ENCODE data around the gene CAPN7.

The CAPN7 gene

GRCh38 chr3:15276028-15276724, 70.1 kb downstream of the CAPN7 start:
- Histone ChIP-seq H3K36me3 (ENCODE audit: control insufficient read depth in 2 of 2, insufficient read depth in 2 of 2, low read length in 2 of 2) (no peaks in the 10 kb centered on the region), H3K4me3 (ENCODE audit: low read length in 2 of 2) (no peak overlapping the region), H3K27me3 (ENCODE audit: control insufficient read depth in 1 of 2, insufficient read depth in 2 of 2, low read length in 2 of 2) (no peaks in the 10 kb centered on the region), H3K27ac (ENCODE audit: low read length) (no peak overlapping the region), H3K9me3 (ENCODE audit: control insufficient read depth in 2 of 2, low read length in 2 of 2) (no peaks in the 10 kb centered on the region), H3K4me1 (ENCODE audit: control insufficient read depth, insufficient read depth, low read length) (no peaks in the 10 kb centered on the region), H3K9ac (ENCODE audit: low read length in 2 of 2) (no peak overlapping the region)

DNA sequence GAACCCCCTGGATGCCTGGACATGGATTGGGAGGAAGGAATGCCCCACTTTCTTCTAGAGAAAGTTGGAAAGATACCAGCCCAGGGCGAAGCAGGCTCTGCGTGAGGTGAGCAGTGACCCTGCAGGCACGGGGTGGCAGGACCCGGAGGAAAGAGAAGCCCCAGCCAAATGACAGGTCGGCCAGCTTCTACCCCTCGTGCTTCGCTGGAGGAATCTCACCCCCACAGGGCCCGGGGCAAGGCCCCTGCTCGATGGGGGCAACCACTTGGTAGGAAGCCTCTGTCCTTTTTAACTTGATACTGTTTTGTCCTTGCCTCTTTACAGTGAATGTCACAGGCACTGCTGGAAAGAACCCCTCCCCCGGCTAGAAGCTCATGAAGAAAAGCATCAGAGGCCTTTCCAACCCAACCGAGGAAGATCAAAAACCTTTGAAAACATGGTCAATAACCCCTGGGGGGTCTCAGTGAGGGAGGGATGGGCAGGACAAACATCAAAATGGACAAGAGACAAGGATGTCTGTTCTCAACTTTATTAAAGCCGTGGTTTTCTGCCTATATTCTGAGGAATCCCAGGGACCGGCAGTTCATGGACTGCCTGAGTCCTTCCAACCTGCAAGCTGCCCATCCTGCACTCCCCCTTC, 71.9 kb downstream of the CAPN7 start:
- no peaks in the 10 kb centered on the region for H3K36me3 ChIP-seq (ENCODE audit: control insufficient read depth in 2 of 2, insufficient read depth in 2 of 2, low read length in 2 of 2)
- H3K27ac ChIP-seq (ENCODE audit: low read length), result no peak overlapping the region
- H3K9ac ChIP-seq (ENCODE audit: low read length in 2 of 2), result no peak overlapping the region
- no peaks in the 10 kb centered on the region for H3K9me3 ChIP-seq (ENCODE audit: control insufficient read depth in 2 of 2, low read length in 2 of 2)
- no peaks in the 10 kb centered on the region for H3K27me3 ChIP-seq (ENCODE audit: control insufficient read depth in 1 of 2, insufficient read depth in 2 of 2, low read length in 2 of 2)
- H3K4me1 ChIP-seq (ENCODE audit: control insufficient read depth, insufficient read depth, low read length), result no peaks in the 10 kb centered on the region
- no peak overlapping the region for H3K4me3 ChIP-seq (ENCODE audit: low read length in 2 of 2)

GRCh38 chr3:15279205-15279604, 73.2 kb downstream of the CAPN7 start:
- no peaks in the 10 kb centered on the region for H3K27me3 ChIP-seq (ENCODE audit: control insufficient read depth in 1 of 2, insufficient read depth in 2 of 2, low read length in 2 of 2)
- no peaks in the 10 kb centered on the region for H3K36me3 ChIP-seq (ENCODE audit: control insufficient read depth in 2 of 2, insufficient read depth in 2 of 2, low read length in 2 of 2)
- no peak overlapping the region for H3K27ac ChIP-seq (ENCODE audit: low read length)
- no peak overlapping the region for H3K4me3 ChIP-seq (ENCODE audit: low read length in 2 of 2)
- H3K4me1 ChIP-seq (ENCODE audit: control insufficient read depth, insufficient read depth, low read length), result no peaks in the 10 kb centered on the region
- no peaks in the 10 kb centered on the region for H3K9me3 ChIP-seq (ENCODE audit: control insufficient read depth in 2 of 2, low read length in 2 of 2)
- H3K9ac ChIP-seq (ENCODE audit: low read length in 2 of 2), result no peak overlapping the region

DNA sequence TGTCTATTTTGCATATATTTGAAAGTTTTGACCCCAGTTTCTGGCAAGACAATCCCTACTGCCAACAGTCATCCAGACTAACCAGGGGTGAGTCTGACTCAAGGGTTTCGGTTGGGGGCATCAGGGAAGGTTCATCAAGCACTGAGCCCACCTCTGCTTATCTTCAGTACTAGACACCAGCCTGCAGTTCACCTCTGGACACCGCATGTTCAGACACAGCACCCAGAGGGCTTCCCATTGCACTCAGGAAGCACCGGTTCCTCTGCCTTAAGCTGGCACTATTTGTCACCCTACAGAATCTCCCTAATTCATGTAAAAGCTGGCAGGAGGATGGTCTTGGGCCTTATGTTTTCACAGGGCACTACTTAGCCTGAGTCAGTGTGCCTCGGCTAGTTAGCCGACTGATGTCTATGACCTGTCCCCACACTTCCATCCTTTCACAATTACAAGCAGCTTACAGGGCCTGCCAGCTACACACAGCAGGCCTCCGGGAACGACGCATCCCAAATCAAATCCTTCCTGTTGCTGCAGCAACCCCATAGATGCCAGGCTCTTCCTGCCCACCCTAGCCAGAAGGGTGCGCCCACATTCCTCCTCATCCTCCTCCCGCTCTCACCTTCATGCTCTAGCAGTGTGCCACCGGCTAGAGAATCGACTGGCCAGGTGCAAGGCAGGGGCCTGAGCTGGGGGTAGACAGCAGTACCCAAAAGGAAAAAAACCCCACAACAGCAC, 73.8 kb downstream of the CAPN7 start:
- Histone ChIP-seq H3K4me1 (ENCODE audit: control insufficient read depth, insufficient read depth, low read length) (no peaks in the 10 kb centered on the region), H3K27me3 (ENCODE audit: control insufficient read depth in 1 of 2, insufficient read depth in 2 of 2, low read length in 2 of 2) (no peaks in the 10 kb centered on the region)

GRCh38 chr3:15280853-15281532, 74.9 kb downstream of the CAPN7 start:
- H3K9ac ChIP-seq (ENCODE audit: low read length in 2 of 2), result no peak overlapping the region
- H3K27ac ChIP-seq (ENCODE audit: low read length), result no peak overlapping the region
- no peaks in the 10 kb centered on the region for H3K9me3 ChIP-seq (ENCODE audit: control insufficient read depth in 2 of 2, low read length in 2 of 2)
- no peak overlapping the region for H3K4me3 ChIP-seq (ENCODE audit: low read length in 2 of 2)
- no peaks in the 10 kb centered on the region for H3K4me1 ChIP-seq (ENCODE audit: control insufficient read depth, insufficient read depth, low read length)
- no peaks in the 10 kb centered on the region for H3K36me3 ChIP-seq (ENCODE audit: control insufficient read depth in 2 of 2, insufficient read depth in 2 of 2, low read length in 2 of 2)
- no peaks in the 10 kb centered on the region for H3K27me3 ChIP-seq (ENCODE audit: control insufficient read depth in 1 of 2, insufficient read depth in 2 of 2, low read length in 2 of 2)

More for the DNA sequence above, 73.8 kb downstream of the CAPN7 start:
- H3K4me3 ChIP-seq (ENCODE audit: low read length in 2 of 2), result no peak overlapping the region
- H3K36me3 ChIP-seq (ENCODE audit: control insufficient read depth in 2 of 2, insufficient read depth in 2 of 2, low read length in 2 of 2), result no peaks in the 10 kb centered on the region
- H3K9me3 ChIP-seq (ENCODE audit: control insufficient read depth in 2 of 2, low read length in 2 of 2), result no peaks in the 10 kb centered on the region
- no peak overlapping the region for H3K9ac ChIP-seq (ENCODE audit: low read length in 2 of 2)
- no peak overlapping the region for H3K27ac ChIP-seq (ENCODE audit: low read length)

DNA sequence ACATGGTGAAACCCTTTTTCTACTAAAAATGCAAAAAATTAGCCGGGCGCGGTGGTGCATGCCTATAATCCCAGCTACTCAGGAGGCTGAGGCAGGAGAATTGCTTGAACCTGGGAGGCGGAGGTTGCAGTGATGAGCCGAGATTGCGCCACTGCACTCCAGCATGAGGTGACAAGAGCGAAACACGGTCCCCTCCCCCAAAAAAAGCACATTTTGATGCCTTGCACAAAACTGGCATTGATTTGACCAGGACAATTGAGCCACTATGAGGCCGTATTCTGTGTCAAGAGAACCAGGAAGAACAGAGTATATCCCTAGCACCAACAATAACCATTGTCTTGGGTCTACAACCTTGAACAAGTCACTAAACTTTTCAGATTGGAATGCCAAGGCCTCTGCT, 75.8 kb downstream of the CAPN7 start:
- H3K36me3 ChIP-seq (ENCODE audit: control insufficient read depth in 2 of 2, insufficient read depth in 2 of 2, low read length in 2 of 2), result no peaks in the 10 kb centered on the region
- H3K27me3 ChIP-seq (ENCODE audit: control insufficient read depth in 1 of 2, insufficient read depth in 2 of 2, low read length in 2 of 2), result no peaks in the 10 kb centered on the region
- no peak overlapping the region for H3K27ac ChIP-seq (ENCODE audit: low read length)
- H3K9ac ChIP-seq (ENCODE audit: low read length in 2 of 2), result no peak overlapping the region
- H3K4me3 ChIP-seq (ENCODE audit: low read length in 2 of 2), result no peak overlapping the region
- no peaks in the 10 kb centered on the region for H3K4me1 ChIP-seq (ENCODE audit: control insufficient read depth, insufficient read depth, low read length)
- no peaks in the 10 kb centered on the region for H3K9me3 ChIP-seq (ENCODE audit: control insufficient read depth in 2 of 2, low read length in 2 of 2)

DNA sequence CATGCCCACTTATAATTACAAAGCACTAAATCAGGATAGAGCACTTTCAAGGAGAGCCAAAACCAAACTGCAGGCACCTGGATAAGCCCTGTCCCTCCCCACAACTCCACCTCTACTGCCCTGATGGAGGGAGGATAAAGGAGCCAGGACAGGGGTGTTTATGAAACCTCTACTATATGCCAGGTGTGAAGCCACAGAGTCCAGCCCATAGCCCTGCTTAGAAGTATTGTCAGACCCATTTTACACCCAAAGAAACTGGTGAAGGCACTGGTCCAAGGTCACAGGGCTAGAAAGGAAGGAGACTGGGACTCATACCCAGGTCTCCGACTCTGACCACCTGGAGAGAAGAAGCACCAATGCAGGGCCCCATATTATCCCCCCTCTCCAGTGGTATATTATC, 77.7 kb downstream of the CAPN7 start:
- Histone ChIP-seq H3K4me1 (ENCODE audit: control insufficient read depth, insufficient read depth, low read length) (peaks cover 4% of the 10 kb centered on the region), H3K27ac (ENCODE audit: low read length) (no peak overlapping the region), H3K4me3 (ENCODE audit: low read length in 2 of 2) (no peak overlapping the region), H3K27me3 (ENCODE audit: control insufficient read depth in 1 of 2, insufficient read depth in 2 of 2, low read length in 2 of 2) (no peaks in the 10 kb centered on the region), H3K9ac (ENCODE audit: low read length in 2 of 2) (no peak overlapping the region), H3K9me3 (ENCODE audit: control insufficient read depth in 2 of 2, low read length in 2 of 2) (no peaks in the 10 kb centered on the region), H3K36me3 (ENCODE audit: control insufficient read depth in 2 of 2, insufficient read depth in 2 of 2, low read length in 2 of 2) (no peaks in the 10 kb centered on the region)

GRCh38 chr3:15284121-15284889, 78.3 kb downstream of the CAPN7 start:
- Histone ChIP-seq H3K27ac (ENCODE audit: low read length) (no peak overlapping the region), H3K9ac (ENCODE audit: low read length in 2 of 2) (no peak overlapping the region), H3K4me3 (ENCODE audit: low read length in 2 of 2) (no peak overlapping the region), H3K36me3 (ENCODE audit: control insufficient read depth in 2 of 2, insufficient read depth in 2 of 2, low read length in 2 of 2) (no peaks in the 10 kb centered on the region), H3K27me3 (ENCODE audit: control insufficient read depth in 1 of 2, insufficient read depth in 2 of 2, low read length in 2 of 2) (no peaks in the 10 kb centered on the region), H3K9me3 (ENCODE audit: control insufficient read depth in 2 of 2, low read length in 2 of 2) (no peaks in the 10 kb centered on the region), H3K4me1 (ENCODE audit: control insufficient read depth, insufficient read depth, low read length) (peaks cover 4% of the 10 kb centered on the region)

GRCh38 chr3:15286022-15286421, 80.0 kb downstream of the CAPN7 start:
- Histone ChIP-seq H3K9ac (ENCODE audit: low read length in 2 of 2) (no peak overlapping the region), H3K4me3 (ENCODE audit: low read length in 2 of 2) (no peak overlapping the region), H3K9me3 (ENCODE audit: control insufficient read depth in 2 of 2, low read length in 2 of 2) (no peaks in the 10 kb centered on the region), H3K27me3 (ENCODE audit: control insufficient read depth in 1 of 2, insufficient read depth in 2 of 2, low read length in 2 of 2) (no peaks in the 10 kb centered on the region), H3K4me1 (ENCODE audit: control insufficient read depth, insufficient read depth, low read length) (peaks cover 4% of the 10 kb centered on the region), H3K36me3 (ENCODE audit: control insufficient read depth in 2 of 2, insufficient read depth in 2 of 2, low read length in 2 of 2) (no peaks in the 10 kb centered on the region), H3K27ac (ENCODE audit: low read length) (no peak overlapping the region)

Measured in stomach smooth muscle (tissue), 2 donors.